ENCODE results near the gene HINT3.
"Not testable (repeated sequence)": the region's sequence is repeated elsewhere in the genome, so short reads cannot be mapped to it uniquely, and the experiment has no call there.

HINT3 gene

DNA sequence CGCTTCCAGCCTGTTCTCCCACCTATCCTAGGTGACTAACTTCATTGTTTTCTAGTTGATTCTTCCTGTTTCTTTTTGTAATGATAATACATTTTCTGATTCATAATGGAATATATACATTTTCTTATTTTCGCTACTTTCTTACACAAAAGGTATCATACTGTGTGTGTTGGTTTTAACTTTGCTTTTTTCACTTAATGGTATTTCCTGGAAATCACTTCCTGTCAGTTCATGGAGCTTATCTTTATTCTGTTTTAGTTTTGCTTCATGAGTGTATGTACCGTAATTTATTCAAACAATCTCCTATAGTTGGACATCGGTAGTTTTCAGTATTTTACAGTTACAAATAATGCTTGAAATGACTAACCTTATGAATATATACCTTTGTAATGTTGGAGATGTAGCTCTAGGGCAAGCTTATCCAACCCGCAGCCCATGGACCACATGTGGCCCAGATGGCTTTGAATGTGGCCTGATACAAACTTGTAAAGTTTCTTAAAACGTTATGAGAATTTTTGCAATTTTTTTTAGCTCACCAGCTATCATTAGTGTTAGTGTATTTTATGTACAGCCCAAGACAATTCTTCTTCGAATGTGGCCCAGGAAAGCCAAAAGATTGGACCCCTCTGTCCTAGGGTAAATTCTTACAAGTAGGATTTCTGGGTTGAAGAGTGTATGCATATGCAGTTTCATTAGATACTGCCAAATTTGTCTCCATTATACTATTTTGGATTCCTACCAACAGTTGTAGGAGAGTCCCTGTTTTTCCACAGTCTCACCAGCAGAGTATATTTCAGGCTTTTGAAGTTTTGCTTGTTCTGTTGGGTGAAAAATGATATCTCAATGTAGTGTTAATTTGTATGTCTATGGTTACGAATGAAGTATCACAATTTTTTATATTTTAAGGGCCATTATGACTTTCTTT is 46.4 kb downstream of the HINT3 start:
- DNase-seq (ENCODE audit: low spot score), result no peak

DNA sequence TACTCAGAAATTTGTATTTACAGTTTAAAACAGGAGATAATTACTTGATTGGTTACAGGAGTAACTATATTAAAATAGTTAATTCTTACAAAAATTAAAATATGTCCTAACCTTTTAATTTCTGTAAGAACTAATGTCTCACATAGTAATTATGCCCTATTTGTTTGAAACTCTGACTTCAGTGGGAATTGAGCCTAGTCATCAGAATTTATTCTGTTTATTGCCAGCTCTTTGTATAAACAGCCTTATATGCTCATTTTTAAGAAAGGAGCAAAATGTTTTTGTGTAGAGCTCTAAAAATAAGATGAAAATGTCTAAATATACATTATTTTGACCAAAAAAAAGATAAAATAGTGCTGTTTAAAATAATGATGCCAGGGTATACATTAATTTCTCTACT is 51.2 kb downstream of the HINT3 start:
- DNase-seq (ENCODE audit: low spot score), result no peak

GRCh38 chr6:126010040-126010439 is 53.5 kb downstream of the HINT3 start:
- no peak for DNase-seq (ENCODE audit: low spot score)

DNA sequence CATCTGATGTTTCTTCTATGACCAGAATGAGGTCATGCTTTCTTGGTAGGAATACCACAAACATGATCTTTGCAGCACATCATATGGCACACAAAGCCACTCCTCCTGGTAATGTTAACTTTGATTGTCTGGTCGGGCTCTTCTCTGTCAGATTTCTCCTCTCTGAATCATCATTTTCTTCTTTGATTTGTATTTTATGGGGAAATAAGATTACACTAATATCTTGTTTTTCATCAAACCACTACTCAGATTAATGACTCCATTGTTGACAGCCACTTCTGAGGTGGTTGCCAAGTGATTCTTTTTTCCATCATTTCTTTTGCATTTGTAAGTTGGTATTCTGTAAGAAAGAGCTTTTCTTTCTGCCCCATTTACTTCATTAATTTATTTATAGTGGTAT is 59.3 kb downstream of the HINT3 start:
- no peak for DNase-seq (ENCODE audit: low spot score)

DNA sequence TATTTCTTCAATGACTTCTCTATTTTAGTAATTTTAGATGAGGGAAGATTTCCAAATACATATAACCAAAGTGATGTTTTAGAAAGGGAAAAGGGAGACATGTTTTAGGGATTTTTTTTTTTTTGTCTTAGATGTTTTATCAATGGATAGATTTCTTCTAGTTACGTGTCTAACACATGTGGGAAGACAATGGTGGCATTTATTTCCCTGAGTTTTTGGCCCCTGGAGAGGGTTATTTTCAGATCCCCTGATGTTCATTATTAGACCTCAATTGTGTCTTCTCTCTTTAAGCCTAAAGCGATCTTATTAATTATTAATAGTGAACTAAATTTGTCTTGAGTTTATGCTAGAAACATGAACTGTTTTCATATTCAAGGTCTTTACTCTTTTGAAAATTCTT is 60.0 kb downstream of the HINT3 start:
- DNase-seq (ENCODE audit: low spot score), result no peak

- no peak for DNase-seq (ENCODE audit: low spot score)
Observed at GRCh38 chr6:126017668-126018067, 61.1 kb downstream of the HINT3 start.

- no peak for DNase-seq (ENCODE audit: low spot score)
Observed at GRCh38 chr6:126020305-126021050, 63.9 kb downstream of the HINT3 start.

DNA sequence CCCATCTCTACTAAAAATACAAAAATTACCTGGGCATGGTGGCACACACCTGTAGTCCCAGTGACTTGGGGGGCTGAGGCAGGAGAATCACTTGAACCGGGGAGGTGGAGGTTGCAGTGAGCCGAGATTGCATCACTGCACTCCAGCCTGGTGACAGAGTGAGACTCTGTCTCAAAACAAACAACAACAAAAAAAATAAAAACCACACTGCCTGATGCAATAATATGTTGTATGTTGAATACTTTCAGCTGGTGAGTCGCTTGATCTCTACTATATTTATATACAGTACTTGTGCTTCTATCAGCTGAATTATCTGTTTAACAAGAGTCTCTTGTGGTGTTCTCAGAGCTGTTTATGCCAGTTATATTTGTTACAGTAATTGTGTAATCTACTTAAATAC is 66.9 kb downstream of the HINT3 start:
- DNase-seq (ENCODE audit: low spot score), result not testable (repeated sequence)

DNA sequence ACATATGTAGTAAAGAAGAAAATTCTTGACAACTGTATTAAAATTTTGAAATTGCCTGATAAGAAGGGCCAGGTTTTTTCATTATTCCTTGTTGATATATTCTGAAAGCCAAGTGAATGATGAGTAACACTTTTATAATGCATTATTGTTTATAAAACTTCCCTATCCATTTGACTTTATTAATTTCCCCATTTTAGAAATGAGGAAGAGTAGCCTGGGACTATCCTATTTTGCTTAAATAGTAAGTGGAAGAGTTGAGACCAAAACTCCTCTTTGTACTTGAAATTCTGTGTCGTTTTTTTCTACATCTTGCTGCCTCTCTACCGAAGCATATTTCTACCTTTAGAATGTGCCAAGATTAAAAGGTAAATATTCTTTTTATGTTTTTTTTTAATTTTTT is 69.4 kb downstream of the HINT3 start:
- DNase-seq (ENCODE audit: low spot score), result no peak

- no peak for DNase-seq (ENCODE audit: low spot score)
Observed at GRCh38 chr6:126027601-126028000, 71.0 kb downstream of the HINT3 start.

All from germinal center (tissue), 1 donor.